Central memory CD8-positive, alpha-beta T cell (primary cell): ENCODE data around the gene PDHX.
"Not testable (repeated sequence)": the region's sequence is repeated elsewhere in the genome, so short reads cannot be mapped to it uniquely, and the experiment has no call there.

ENCODE experiments used
- ATAC-seq: fragments of 150-1000 bp; cut with Tn5 transposase; replicated peaks from 2 replicates; pipeline ENCODE4 v1.10.0; 2022; ENCODE audit warnings: mild to moderate bottlenecking, moderate FRiP score, moderate number of reproducible peaks; ENCODE audit not compliant: poor library complexity, severe bottlenecking; ENCODE audit errors: extremely low read depth
- DNase-seq, 2 donors: peaks; one replicate each; pipeline ENCODE4 v3.0.0; 2021; ENCODE audit warnings: low spot score in 2 of 2
- H3K27ac Mint-ChIP-seq: one replicate; pipeline ENCODE4 v1.8.0; 2022; ENCODE audit warnings: low read depth, mild to moderate bottlenecking, moderate library complexity, mixed read lengths
- H3K27me3 Mint-ChIP-seq: one replicate; pipeline ENCODE4 v1.8.0; 2022; ENCODE audit warnings: mixed read lengths
- H3K36me3 Mint-ChIP-seq: one replicate; pipeline ENCODE4 v1.8.0; 2022; ENCODE audit warnings: mild to moderate bottlenecking, moderate library complexity, mixed read lengths; ENCODE audit not compliant: insufficient read depth
- H3K4me1 Mint-ChIP-seq: one replicate; pipeline ENCODE4 v1.8.0; 2022; ENCODE audit warnings: mixed read lengths
- H3K4me3 Mint-ChIP-seq: one replicate; pipeline ENCODE4 v1.8.0; 2022; ENCODE audit warnings: mild to moderate bottlenecking, moderate library complexity, mixed read lengths
- H3K9me3 Mint-ChIP-seq: one replicate; pipeline ENCODE4 v1.8.0; 2022; ENCODE audit warnings: mixed read lengths

Gene PDHX

GRCh38 chr11:35023940-35024339, 107.5 kb downstream of the PDHX start:
- H3K9me3 Mint-ChIP-seq = peaks cover 20% of the 10 kb centered on the region
- not testable (repeated sequence) for H3K4me1 Mint-ChIP-seq, H3K27ac Mint-ChIP-seq, ATAC-seq, H3K4me3 Mint-ChIP-seq, H3K27me3 Mint-ChIP-seq, DNase-seq, H3K36me3 Mint-ChIP-seq

GRCh38 chr11:35028007-35028406, 111.6 kb downstream of the PDHX start:
- Mint-ChIP-seq H3K9me3 (peaks cover 18% of the 10 kb centered on the region), H3K4me1 (peaks cover 16% of the 10 kb centered on the region)
- not testable (repeated sequence) for H3K4me3 Mint-ChIP-seq, H3K36me3 Mint-ChIP-seq, ATAC-seq, H3K27me3 Mint-ChIP-seq, DNase-seq, H3K27ac Mint-ChIP-seq

DNA sequence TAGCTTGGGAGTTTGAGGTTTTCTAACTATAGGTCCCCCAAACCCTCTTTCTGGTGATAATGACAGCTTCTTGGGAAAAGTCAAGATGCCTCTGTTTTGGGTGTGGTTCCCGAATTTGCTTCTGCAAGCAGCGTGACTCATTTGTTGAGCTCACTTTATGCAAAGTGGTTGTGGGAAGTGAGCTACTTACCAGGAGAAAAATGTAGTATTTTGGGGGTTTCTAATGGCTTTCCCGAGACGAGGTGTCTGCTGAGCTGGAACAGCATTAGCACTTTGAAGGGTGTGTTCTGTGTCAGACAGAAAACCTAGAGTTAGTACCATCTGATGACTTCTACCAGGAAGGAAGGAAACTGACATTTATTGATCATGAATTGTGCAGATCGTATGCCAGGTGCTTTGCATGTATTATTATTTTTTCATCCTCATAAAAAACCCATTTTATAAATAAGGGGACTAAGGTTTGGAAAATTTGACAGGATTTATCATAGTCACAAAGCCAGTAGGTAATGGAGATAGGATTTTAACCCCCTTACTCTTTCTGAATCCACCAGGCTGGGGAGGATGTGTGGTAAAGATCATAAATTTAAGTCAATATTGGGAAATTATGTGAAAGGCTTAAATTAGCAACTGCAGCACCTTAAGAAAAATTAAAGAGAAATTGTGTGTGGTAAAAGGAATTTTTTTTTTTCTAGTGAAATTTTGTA, 113.7 kb downstream of the PDHX start:
- Mint-ChIP-seq H3K27me3 (no peaks in the 10 kb centered on the region), H3K4me3 (peak overlapping the region; percentile 55), H3K27ac (peak overlapping the region; percentile 85), H3K4me1 (peaks cover 29% of the 10 kb centered on the region), H3K36me3 (peaks cover 4% of the 10 kb centered on the region), H3K9me3 (peaks cover under 1% of the 10 kb centered on the region)
- ATAC-seq = no peak
- DNase-seq = no peak

DNA sequence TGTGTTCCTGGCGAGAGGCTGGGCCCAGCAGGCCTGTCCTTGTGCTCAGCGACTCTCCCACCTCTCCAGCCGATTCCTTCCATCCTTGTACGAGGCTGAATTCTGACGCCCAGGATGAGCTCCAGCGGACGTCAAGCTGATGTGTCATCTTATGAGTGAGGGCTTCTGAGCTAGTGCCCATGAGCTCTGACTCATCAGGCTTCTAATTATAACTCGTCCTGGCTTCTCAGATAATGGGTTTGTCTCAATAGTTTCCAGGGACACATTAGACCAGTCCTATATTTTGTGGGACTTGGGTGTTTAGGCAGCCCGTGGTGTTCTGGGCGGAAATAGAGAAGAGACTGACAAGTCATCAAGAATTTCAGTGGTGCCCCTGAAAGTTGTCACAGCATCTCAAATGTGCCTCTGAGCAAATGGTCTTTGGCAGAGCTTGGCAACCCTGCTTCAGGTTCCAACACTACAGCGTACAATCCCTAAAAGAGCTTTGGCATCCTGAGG, 114.3 kb downstream of the PDHX start:
- no peaks in the 10 kb centered on the region for H3K9me3 Mint-ChIP-seq
- ATAC-seq (peak; percentile 60), DNase-seq (no peak)
- peak overlapping the region; percentile 85 for H3K27ac Mint-ChIP-seq
- H3K36me3 Mint-ChIP-seq = peaks cover 4% of the 10 kb centered on the region
- peak overlapping the region; percentile 55 for H3K4me3 Mint-ChIP-seq
- H3K4me1 Mint-ChIP-seq = peaks cover 29% of the 10 kb centered on the region
- H3K27me3 Mint-ChIP-seq = no peaks in the 10 kb centered on the region

DNA sequence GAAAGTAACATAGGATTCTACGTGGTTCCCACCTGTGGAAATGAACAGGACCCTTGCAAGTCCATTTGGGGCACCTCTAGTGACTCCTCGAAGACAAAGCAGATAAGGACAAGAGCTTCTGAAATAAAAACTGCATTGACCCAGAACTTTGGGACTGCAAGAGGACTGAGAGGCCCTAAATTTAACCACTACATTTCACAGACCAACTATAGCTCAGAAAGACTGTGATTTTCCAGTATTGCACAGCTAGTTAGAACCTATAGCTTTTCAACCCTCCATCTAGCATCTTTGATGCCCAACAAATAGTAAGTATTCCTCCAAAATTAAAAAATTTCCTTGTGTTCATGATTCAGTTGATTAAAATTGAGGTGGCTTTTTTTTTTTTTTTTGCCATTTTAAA, 114.9 kb downstream of the PDHX start:
- ATAC-seq (no peak), DNase-seq (no peak)
- H3K9me3 Mint-ChIP-seq = no peaks in the 10 kb centered on the region
- peaks cover 4% of the 10 kb centered on the region for H3K36me3 Mint-ChIP-seq
- H3K4me3 Mint-ChIP-seq = no peak overlapping the region
- H3K27me3 Mint-ChIP-seq = no peaks in the 10 kb centered on the region
- peaks cover 29% of the 10 kb centered on the region for H3K4me1 Mint-ChIP-seq
- peak overlapping the region; percentile 85 for H3K27ac Mint-ChIP-seq

GRCh38 chr11:35031867-35032266, 115.4 kb downstream of the PDHX start:
- H3K36me3 Mint-ChIP-seq = peaks cover 4% of the 10 kb centered on the region
- peaks cover 29% of the 10 kb centered on the region for H3K4me1 Mint-ChIP-seq
- H3K9me3 Mint-ChIP-seq = no peaks in the 10 kb centered on the region
- no peak for DNase-seq
- no peaks in the 10 kb centered on the region for H3K27me3 Mint-ChIP-seq
- no peak overlapping the region for H3K27ac Mint-ChIP-seq
- ATAC-seq = no peak
- H3K4me3 Mint-ChIP-seq = no peak overlapping the region

GRCh38 chr11:35033011-35033410, 116.6 kb downstream of the PDHX start:
- peaks cover 4% of the 10 kb centered on the region for H3K36me3 Mint-ChIP-seq
- H3K4me3 Mint-ChIP-seq = no peak overlapping the region
- ATAC-seq (no peak), DNase-seq (no peak)
- no peaks in the 10 kb centered on the region for H3K27me3 Mint-ChIP-seq
- H3K9me3 Mint-ChIP-seq = no peaks in the 10 kb centered on the region
- H3K27ac Mint-ChIP-seq = no peak overlapping the region
- peaks cover 29% of the 10 kb centered on the region for H3K4me1 Mint-ChIP-seq

- Mint-ChIP-seq H3K27me3 (no peaks in the 10 kb centered on the region), H3K27ac (peak overlapping the region; percentile 1)
- ATAC-seq = no peak
Observed at GRCh38 chr11:35034401-35034800, 118.0 kb downstream of the PDHX start.

DNA sequence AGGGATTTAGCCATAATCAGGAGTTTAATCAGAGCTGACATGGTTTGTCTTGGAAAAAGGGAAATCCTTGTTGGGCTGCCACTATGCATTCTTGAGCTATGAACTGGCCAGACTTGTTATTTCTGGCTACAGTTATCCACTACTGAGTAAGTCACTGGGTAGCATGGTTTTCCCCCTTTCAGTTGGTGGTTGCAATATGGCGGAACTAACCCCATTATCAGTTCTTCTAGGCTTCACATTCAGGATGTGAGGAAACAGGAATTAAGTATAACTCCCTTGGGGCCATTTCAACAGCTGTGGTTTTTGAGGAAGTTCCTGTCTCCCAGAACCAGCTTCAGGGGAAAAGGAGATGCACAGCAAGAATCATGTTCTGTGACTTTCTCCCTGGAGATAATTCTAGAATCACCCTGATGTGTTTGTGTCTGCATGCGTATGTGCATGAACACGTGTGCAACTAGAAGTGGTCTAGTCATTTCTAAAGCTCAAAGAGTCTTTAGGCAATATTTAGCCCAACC, 119.5 kb downstream of the PDHX start:
- Mint-ChIP-seq H3K4me3 (no peak overlapping the region), H3K9me3 (no peaks in the 10 kb centered on the region), H3K36me3 (peaks cover 12% of the 10 kb centered on the region), H3K27ac (no peak overlapping the region), H3K4me1 (peaks cover 23% of the 10 kb centered on the region), H3K27me3 (no peaks in the 10 kb centered on the region)
- DNase-seq (no peak), ATAC-seq (no peak)

More at GRCh38 chr11:35034401-35034800, 118.0 kb downstream of the PDHX start:
- DNase-seq = no peak
- peaks cover 4% of the 10 kb centered on the region for H3K36me3 Mint-ChIP-seq
- H3K9me3 Mint-ChIP-seq = no peaks in the 10 kb centered on the region
- no peak overlapping the region for H3K4me3 Mint-ChIP-seq
- H3K4me1 Mint-ChIP-seq = peaks cover 29% of the 10 kb centered on the region

DNA sequence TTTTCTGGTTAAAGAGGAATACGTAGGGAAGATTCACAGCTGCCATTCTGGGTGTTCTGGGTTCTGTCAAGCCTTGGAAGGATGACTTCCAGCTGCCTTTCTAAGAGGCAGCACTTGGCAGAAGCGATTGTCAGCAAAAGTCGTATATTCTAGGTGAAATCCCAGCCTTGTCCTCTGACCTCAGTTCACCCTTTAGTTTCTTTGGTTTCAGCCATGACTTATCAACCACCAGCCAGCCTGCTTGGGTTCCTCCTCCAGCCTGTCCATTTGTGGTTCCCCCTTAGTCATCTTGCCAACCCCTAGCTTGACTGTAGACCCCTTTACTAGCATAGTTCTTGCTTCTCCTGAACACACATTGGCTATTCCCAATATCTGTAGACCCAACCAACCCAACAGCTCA, 120.2 kb downstream of the PDHX start:
- H3K27me3 Mint-ChIP-seq = no peaks in the 10 kb centered on the region
- peaks cover 13% of the 10 kb centered on the region for H3K36me3 Mint-ChIP-seq
- no peaks in the 10 kb centered on the region for H3K9me3 Mint-ChIP-seq
- no peak overlapping the region for H3K4me3 Mint-ChIP-seq
- H3K4me1 Mint-ChIP-seq = peaks cover 20% of the 10 kb centered on the region
- DNase-seq (no peak), ATAC-seq (no peak)
- no peak overlapping the region for H3K27ac Mint-ChIP-seq

DNA sequence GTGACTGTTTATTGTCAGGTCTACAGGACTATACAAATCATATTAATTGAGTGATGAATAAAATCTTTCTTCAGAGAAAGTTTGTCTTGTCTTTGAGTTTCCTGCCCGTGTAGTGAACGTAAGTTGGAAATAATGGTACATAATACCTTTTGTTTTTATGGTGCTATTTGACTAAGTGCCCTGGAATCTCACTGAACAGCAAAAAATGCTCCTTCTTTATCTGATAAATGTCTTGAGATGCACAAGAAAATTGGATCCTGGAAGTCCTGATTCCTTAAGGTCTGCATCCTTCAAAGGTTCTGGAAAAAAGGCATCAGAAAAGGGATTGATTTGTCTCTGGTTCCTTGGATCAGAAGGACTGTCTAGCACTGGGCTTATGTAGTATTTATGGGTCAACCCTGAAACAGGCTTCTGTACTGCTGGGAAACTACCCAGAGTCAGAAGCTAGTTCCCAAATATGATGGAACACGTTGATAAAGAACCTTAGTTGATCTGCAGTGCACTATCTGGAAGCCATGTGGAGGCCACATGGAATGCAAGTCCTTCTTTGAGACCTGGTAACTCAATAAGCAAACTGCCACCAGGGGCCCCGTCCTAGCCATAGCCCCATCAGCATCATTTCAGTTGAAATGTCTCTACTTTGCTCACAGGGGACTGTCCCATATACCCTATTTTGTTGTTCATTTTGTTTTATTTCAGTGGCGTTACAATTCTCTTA, 122.0 kb downstream of the PDHX start:
- Mint-ChIP-seq H3K36me3 (peaks cover 15% of the 10 kb centered on the region), H3K4me1 (peaks cover 20% of the 10 kb centered on the region), H3K9me3 (no peaks in the 10 kb centered on the region), H3K27me3 (no peaks in the 10 kb centered on the region), H3K4me3 (no peak overlapping the region), H3K27ac (no peak overlapping the region)
- DNase-seq = no peak
- no peak for ATAC-seq

GRCh38 chr11:35039076-35039475, 122.7 kb downstream of the PDHX start:
- H3K36me3 Mint-ChIP-seq = peaks cover 12% of the 10 kb centered on the region
- H3K4me1 Mint-ChIP-seq = peaks cover 13% of the 10 kb centered on the region
- no peaks in the 10 kb centered on the region for H3K27me3 Mint-ChIP-seq
- no peak for ATAC-seq
- peak overlapping the region; percentile 96 for H3K27ac Mint-ChIP-seq
- H3K4me3 Mint-ChIP-seq = no peak overlapping the region
- DNase-seq = no peak
- H3K9me3 Mint-ChIP-seq = no peaks in the 10 kb centered on the region
